Endothelial cell of umbilical vein (primary cell): ENCODE measurements around the gene ZER1. TPM values are rescaled to one million over a fixed set of nuclear protein-coding genes. Genes with fewer than 3 reads are reported as not detected.

Source experiments
- BruUV-seq: library from RNA; stranded (reverse); fragments of 400-500 nt; replicated peaks from 2 replicates; lab custom pipeline; 2021; lab: Mats Ljungman, UMichigan
- CTCF ChIA-PET: fragments of 300-600, 350-600 bp; sonication (Branson Sonifier 250); formaldehyde crosslinking; loops from one replicate; lab custom pipeline; 2021; ENCODE audit warnings: antibody characterized with exemption, inconsistent platforms; lab: Charles Lee
- POLR2A ChIA-PET: fragments of 300-600, 350-600 bp; sonication (Branson Sonifier 250); formaldehyde crosslinking; loops from one replicate; lab custom pipeline; 2021; ENCODE audit warnings: antibody characterized with exemption, inconsistent platforms; lab: Charles Lee
- DNase-seq: peaks from one replicate; pipeline ENCODE4 v3.0.0-alpha.2; 2011; ENCODE audit warnings: low read depth, low spot score
- FAIRE-seq: peaks from 2 replicates; lab custom pipeline; 2011; peaks lifted over from hg19 to GRCh38; lab: Jason Lieb, UNC
- H2AFZ ChIP-seq: 2 replicates; pipeline ENCODE4 v1.6.0; 2012; ENCODE audit warnings: low read depth, low read length, control low read depth, inconsistent platforms
- H3K27ac ChIP-seq: 2 replicates; pipeline ENCODE4 v1.5.1; 2011; ENCODE audit warnings: low read depth, mild to moderate bottlenecking, control low read depth, low read length, moderate library complexity; ENCODE audit not compliant: insufficient read depth
- H3K27me3 ChIP-seq, 2 experiments: 2 replicates each; pipeline versions ENCODE4 v1.6.0 to v1.6.1; 2011; ENCODE audit warnings: low read length in 2 of 2, mixed read lengths in 1 of 2; ENCODE audit not compliant: control insufficient read depth in 2 of 2, insufficient read depth in 2 of 2
- H3K36me3 ChIP-seq, 2 experiments: 2 replicates in 1 of 2; 3 replicates in 1 of 2; pipeline ENCODE4 v1.5.1; 2011; ENCODE audit warnings: low read length in 2 of 2, mild to moderate bottlenecking in 1 of 2, moderate library complexity in 1 of 2; ENCODE audit not compliant: control insufficient read depth in 2 of 2, insufficient read depth in 2 of 2; ENCODE audit errors: extremely low read depth in 1 of 2
- H3K4me1 ChIP-seq: 3 replicates; pipeline ENCODE4 v1.5.1; 2011; ENCODE audit warnings: mild to moderate bottlenecking, low read length; ENCODE audit not compliant: control insufficient read depth, insufficient read depth; ENCODE audit errors: extremely low read depth
- H3K4me2 ChIP-seq: 2 replicates; pipeline ENCODE4 v1.6.1; 2011; ENCODE audit warnings: low read length, control low read depth, mixed read lengths; ENCODE audit not compliant: insufficient read depth
- H3K4me3 ChIP-seq, 3 experiments: fragments of 200-600 bp in 1 of 3; sonication (generic), shearing (Covaris generic) in 1 of 3; replicated peaks in 1 of 3; 2 replicates each; pipeline ENCODE4 v1.5.1; 2011 to 2016; ENCODE audit warnings: control low read depth in 3 of 3, low read length in 3 of 3, mild to moderate bottlenecking in 2 of 3, inconsistent platforms in 1 of 3, low read depth in 1 of 3, moderate library complexity in 1 of 3; ENCODE audit not compliant: insufficient read depth in 1 of 3
- H3K79me2 ChIP-seq: 2 replicates; pipeline ENCODE4 v1.6.0; 2012; ENCODE audit warnings: low read length, inconsistent platforms; ENCODE audit not compliant: control insufficient read depth, insufficient read depth
- H3K9ac ChIP-seq: replicated peaks from 2 replicates; pipeline ENCODE3; 2011; ENCODE audit warnings: low read length, control low read depth; ENCODE audit not compliant: insufficient read depth; ENCODE audit errors: extremely low read depth
- H3K9me1 ChIP-seq: replicated peaks from 3 replicates; pipeline ENCODE4 v1.6.0; 2011; ENCODE audit warnings: mild to moderate bottlenecking, low read length; ENCODE audit not compliant: control insufficient read depth, insufficient read depth; ENCODE audit errors: extremely low read depth
- H3K9me3 ChIP-seq: replicated peaks from 2 replicates; pipeline ENCODE4 v1.5.1; 2012; ENCODE audit warnings: low read length, inconsistent platforms; ENCODE audit not compliant: control insufficient read depth, insufficient read depth
- H4K20me1 ChIP-seq: replicated peaks from 2 replicates; pipeline ENCODE3; 2011; ENCODE audit warnings: mild to moderate bottlenecking, low read length; ENCODE audit not compliant: control insufficient read depth, insufficient read depth; ENCODE audit errors: extremely low read depth
- EZH2 ChIP-seq: IDR thresholded peaks from 2 replicates; pipeline ENCODE4 v1.6.1; 2012; ENCODE audit warnings: borderline replicate concordance, low read depth, mild to moderate bottlenecking, moderate library complexity, low read length, inconsistent platforms; ENCODE audit not compliant: severe bottlenecking
- FOS ChIP-seq: IDR thresholded peaks from 2 replicates; pipeline ENCODE4 v1.6.1; 2011; ENCODE audit warnings: mild to moderate bottlenecking, low read length, moderate library complexity, borderline replicate concordance; ENCODE audit not compliant: insufficient read depth
- GATA2 ChIP-seq: IDR thresholded peaks from 2 replicates; pipeline ENCODE4 v1.7.0; 2011; ENCODE audit warnings: low read depth, mild to moderate bottlenecking, moderate library complexity, mixed read lengths, low read length; ENCODE audit not compliant: insufficient read length, insufficient read depth
- JUN ChIP-seq: IDR thresholded peaks from 2 replicates; pipeline ENCODE4 v1.6.1; 2011; ENCODE audit warnings: borderline replicate concordance, low read depth; ENCODE audit not compliant: insufficient read length, insufficient read depth
- MYC ChIP-seq: IDR thresholded peaks from one replicate; pipeline ENCODE4 v1.6.1; 2011; ENCODE audit warnings: mild to moderate bottlenecking, low read depth, low read length
- POLR2A ChIP-seq: IDR thresholded peaks from 2 replicates; pipeline ENCODE4 v1.6.1; 2012; ENCODE audit warnings: low read depth, mild to moderate bottlenecking, control low read depth, low read length
- POLR2AphosphoS5 ChIP-seq: IDR thresholded peaks from 2 replicates; pipeline ENCODE4 v1.6.1; 2012; ENCODE audit warnings: low read depth, mild to moderate bottlenecking, control low read depth, low read length, moderate library complexity; ENCODE audit not compliant: insufficient read depth
- dilution Hi-C: fragments of 300-500 bp; cut with MboI; formaldehyde crosslinking; loops from one replicate; pipeline ENCODE4 v1.15.0; 2019; ENCODE audit warnings: low sequenced_read_pairs; ENCODE audit not compliant: extremely low pct_ligation_motif_present
- intact Hi-C: fragments of 100-400 bp; cut with micrococcal nuclease; formaldehyde crosslinking; loops from one replicate; pipeline ENCODE4 v1.10.0; 2022
- polyA plus RNA-seq, 4 experiments: library from polyadenylated mRNA; depleted of rRNA in 3 of 4; stranded (reverse) in 3 of 4; unstranded in 1 of 4; fragments of >200 nt; gene quantifications; 2 replicates each; pipeline versions ENCODE4 v1.2.1 to v1.2.3, GENCODE V29; 2011 to 2012; ENCODE audit warnings: missing spikeins in 1 of 4
- total RNA-seq: library from RNA; stranded (reverse); gene quantifications from 2 replicates; pipeline ENCODE4 v1.2.3, GENCODE V29; 2021
- TF ChIP-seq, protein P1 (sequence below): IDR thresholded peaks from 2 replicates; pipeline ENCODE4 v1.6.1; 2011; ENCODE audit not compliant: insufficient read depth, insufficient read length
- TF ChIP-seq, protein P2 (sequence below), 2 donors: IDR thresholded peaks; 1 replicate in 1 of 2; 2 replicates in 1 of 2; pipeline ENCODE4 v1.5.1; 2011; ENCODE audit warnings: low read length in 2 of 2, mild to moderate bottlenecking in 2 of 2, moderate library complexity in 2 of 2, control low read depth in 1 of 2, inconsistent platforms in 1 of 2, low read depth in 1 of 2; ENCODE audit not compliant: insufficient read depth in 1 of 2; ENCODE audit errors: extremely low read depth in 1 of 2

ZER1 gene
- total and polyA plus RNA-seq, 2 donors (not counting 3 experiments of a cell fraction or from before 2014, with no cell fraction given): 23.0 to 29.9 TPM

DNA sequence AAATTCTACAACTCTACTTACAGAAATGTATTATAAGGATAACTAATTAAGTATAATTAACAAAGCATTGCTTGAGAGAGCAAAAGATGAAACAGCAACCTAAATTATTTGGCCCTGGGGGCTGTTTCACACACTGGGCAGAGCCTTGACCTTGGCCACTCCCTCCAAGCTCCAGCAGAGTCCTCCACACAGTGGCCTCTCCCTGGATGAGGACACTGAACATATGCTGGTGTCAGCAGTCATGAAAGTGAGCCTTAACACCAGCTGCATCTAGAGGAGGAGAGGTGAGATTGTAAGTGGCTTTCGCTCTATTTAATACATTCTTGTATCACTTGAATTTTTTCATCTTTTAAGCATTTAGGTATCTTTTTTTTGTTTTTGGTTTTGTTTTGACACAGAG is 24.5 kb downstream of the ZER1 start:
- FAIRE-seq (no peak), DNase-seq (no peak)
- H3K4me2 ChIP-seq: no peak overlapping the region
- peaks cover 0 to 5% of the 10 kb centered on the region in 2 experiments for H3K36me3 ChIP-seq
- no TSS peak for BruUV-seq
- H2AFZ ChIP-seq: no peak overlapping the region
- dilution Hi-C loops (no loop called here), intact Hi-C loops (no loop called here)
- no peaks in the 10 kb centered on the region for H4K20me1 ChIP-seq
- no peaks in the 10 kb centered on the region for H3K9me1 ChIP-seq
- TF ChIP-seq JUN (no peak), POLR2AphosphoS5 (no peak), MYC (no peak), FOS (no peak), GATA2 (no peak), EZH2 (no peak), POLR2A (no peak)
- TF ChIP-seq, protein P1, sequence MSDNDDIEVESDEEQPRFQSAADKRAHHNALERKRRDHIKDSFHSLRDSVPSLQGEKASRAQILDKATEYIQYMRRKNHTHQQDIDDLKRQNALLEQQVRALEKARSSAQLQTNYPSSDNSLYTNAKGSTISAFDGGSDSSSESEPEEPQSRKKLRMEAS: no peak
- TF ChIP-seq, protein P2, sequence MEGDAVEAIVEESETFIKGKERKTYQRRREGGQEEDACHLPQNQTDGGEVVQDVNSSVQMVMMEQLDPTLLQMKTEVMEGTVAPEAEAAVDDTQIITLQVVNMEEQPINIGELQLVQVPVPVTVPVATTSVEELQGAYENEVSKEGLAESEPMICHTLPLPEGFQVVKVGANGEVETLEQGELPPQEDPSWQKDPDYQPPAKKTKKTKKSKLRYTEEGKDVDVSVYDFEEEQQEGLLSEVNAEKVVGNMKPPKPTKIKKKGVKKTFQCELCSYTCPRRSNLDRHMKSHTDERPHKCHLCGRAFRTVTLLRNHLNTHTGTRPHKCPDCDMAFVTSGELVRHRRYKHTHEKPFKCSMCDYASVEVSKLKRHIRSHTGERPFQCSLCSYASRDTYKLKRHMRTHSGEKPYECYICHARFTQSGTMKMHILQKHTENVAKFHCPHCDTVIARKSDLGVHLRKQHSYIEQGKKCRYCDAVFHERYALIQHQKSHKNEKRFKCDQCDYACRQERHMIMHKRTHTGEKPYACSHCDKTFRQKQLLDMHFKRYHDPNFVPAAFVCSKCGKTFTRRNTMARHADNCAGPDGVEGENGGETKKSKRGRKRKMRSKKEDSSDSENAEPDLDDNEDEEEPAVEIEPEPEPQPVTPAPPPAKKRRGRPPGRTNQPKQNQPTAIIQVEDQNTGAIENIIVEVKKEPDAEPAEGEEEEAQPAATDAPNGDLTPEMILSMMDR (IDR thresholded peaks at IDR 0.05; ENCODE audit: extremely low read depth in 1 of 2, insufficient read depth in 1 of 2, low read depth in 1 of 2, low read length in 2 of 2): no peak
- no peaks in the 10 kb centered on the region for H3K27me3 ChIP-seq
- CTCF ChIA-PET: no interaction called here
- no peak overlapping the region for H3K27ac ChIP-seq
- H3K4me3 ChIP-seq: no peak overlapping the region
- POLR2A ChIA-PET: no interaction called here
- no peaks in the 10 kb centered on the region for H3K79me2 ChIP-seq
- H3K9ac ChIP-seq: no peak overlapping the region
- H3K9me3 ChIP-seq: no peaks in the 10 kb centered on the region
- no peaks in the 10 kb centered on the region for H3K4me1 ChIP-seq
